Kidney epithelial cell (primary cell): ENCODE data around the gene CDK14. TPM values are rescaled to one million over a fixed set of nuclear protein-coding genes. Genes with fewer than 3 reads are reported as not detected.

Source experiments
- DNase-seq: peaks from one replicate; pipeline ENCODE4 v3.0.0-alpha.2; 2010; ENCODE audit warnings: low read depth
- H3K27me3 ChIP-seq: 2 replicates; pipeline ENCODE4 v1.6.0; 2011; ENCODE audit warnings: low read length; ENCODE audit not compliant: control insufficient read depth, insufficient read depth
- H3K36me3 ChIP-seq: 2 replicates; pipeline ENCODE4 v1.5.1; 2011; ENCODE audit warnings: low read length; ENCODE audit not compliant: control insufficient read depth, insufficient read depth
- H3K4me3 ChIP-seq: 2 replicates; pipeline ENCODE4 v1.5.1; 2011; ENCODE audit warnings: low read depth, mild to moderate bottlenecking, control low read depth, low read length
- total RNA-seq: library from RNA; depleted of rRNA; stranded (reverse); fragments of >200 nt; gene quantifications from 2 replicates; pipeline ENCODE4 v1.2.3, GENCODE V29; 2015
- TF ChIP-seq, protein P1 (sequence below): IDR thresholded peaks from 2 replicates; pipeline ENCODE4 v1.5.1; 2011; ENCODE audit warnings: mild to moderate bottlenecking, moderate library complexity, low read length, control low read depth, inconsistent platforms; ENCODE audit not compliant: insufficient read depth, poor library complexity, severe bottlenecking

The CDK14 gene
- total RNA-seq, 1 donor from 2014 or later = 18.2 TPM

DNA sequence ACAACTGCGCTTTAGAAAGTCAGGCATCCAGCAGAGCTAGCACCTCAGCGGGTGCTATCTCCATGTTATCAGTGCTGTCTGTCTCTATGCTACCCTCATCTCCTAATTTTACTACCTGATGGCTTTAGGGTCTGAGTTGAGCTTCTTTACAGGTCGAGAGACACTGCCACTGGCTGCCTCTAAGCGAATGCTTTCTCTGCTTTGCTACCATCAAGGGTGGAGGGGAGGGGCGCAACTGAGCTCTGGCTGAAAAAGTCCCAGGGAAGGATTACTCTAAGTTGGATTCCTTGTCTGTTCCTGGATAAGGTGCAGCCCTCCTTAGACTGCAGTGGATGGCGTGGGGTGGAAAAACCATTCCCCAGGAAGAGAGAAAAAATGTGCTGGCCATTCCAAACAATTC is 105.7 kb downstream of the CDK14 start:
- no peak overlapping the region for H3K4me3 ChIP-seq
- DNase-seq = no peak
- TF ChIP-seq, protein P1, sequence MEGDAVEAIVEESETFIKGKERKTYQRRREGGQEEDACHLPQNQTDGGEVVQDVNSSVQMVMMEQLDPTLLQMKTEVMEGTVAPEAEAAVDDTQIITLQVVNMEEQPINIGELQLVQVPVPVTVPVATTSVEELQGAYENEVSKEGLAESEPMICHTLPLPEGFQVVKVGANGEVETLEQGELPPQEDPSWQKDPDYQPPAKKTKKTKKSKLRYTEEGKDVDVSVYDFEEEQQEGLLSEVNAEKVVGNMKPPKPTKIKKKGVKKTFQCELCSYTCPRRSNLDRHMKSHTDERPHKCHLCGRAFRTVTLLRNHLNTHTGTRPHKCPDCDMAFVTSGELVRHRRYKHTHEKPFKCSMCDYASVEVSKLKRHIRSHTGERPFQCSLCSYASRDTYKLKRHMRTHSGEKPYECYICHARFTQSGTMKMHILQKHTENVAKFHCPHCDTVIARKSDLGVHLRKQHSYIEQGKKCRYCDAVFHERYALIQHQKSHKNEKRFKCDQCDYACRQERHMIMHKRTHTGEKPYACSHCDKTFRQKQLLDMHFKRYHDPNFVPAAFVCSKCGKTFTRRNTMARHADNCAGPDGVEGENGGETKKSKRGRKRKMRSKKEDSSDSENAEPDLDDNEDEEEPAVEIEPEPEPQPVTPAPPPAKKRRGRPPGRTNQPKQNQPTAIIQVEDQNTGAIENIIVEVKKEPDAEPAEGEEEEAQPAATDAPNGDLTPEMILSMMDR = no peak
- no peaks in the 10 kb centered on the region for H3K36me3 ChIP-seq
- no peaks in the 10 kb centered on the region for H3K27me3 ChIP-seq

- DNase-seq = no peak
- no peaks in the 10 kb centered on the region for H3K27me3 ChIP-seq
- TF ChIP-seq, protein P1 = no peak
- H3K36me3 ChIP-seq = no peaks in the 10 kb centered on the region
- no peak overlapping the region for H3K4me3 ChIP-seq
Measured at GRCh38 chr7:90705391-90706071, 109.4 kb downstream of the CDK14 start.

GRCh38 chr7:90706072-90706716 is 110.1 kb downstream of the CDK14 start:
- TF ChIP-seq, protein P1 = no peak
- Histone ChIP-seq H3K36me3 (no peaks in the 10 kb centered on the region), H3K4me3 (no peak overlapping the region), H3K27me3 (no peaks in the 10 kb centered on the region)
- no peak for DNase-seq

DNA sequence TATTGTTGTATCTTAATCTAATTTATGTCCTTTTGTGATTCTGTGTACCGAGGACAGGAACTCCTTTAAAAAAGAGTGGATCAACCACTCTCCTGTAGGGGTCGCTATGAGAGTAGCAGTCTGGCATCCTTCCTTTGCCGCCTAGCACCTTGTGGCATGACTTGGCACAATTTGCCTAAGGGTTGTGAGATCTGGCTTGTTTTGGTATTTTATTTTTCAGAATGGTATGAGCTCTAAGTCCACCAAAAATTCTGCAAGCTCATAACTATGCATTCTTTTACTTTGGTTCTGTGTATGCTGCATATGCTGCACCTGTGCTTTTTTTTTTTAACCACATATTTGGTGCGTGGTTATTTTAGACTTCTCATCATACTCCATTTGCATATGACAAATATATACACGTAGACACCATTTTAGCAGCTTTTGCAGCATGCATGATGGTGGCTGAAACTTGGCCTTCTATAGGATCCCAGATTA is 112.8 kb downstream of the CDK14 start:
- Histone ChIP-seq H3K27me3 (no peaks in the 10 kb centered on the region), H3K36me3 (no peaks in the 10 kb centered on the region), H3K4me3 (no peak overlapping the region)
- no peak for DNase-seq
- TF ChIP-seq, protein P1 = peak; percentile 51

GRCh38 chr7:90709501-90710465 is 113.7 kb downstream of the CDK14 start:
- peak; percentile 4 for DNase-seq
- TF ChIP-seq, protein P1 = no peak
- H3K36me3 ChIP-seq = no peaks in the 10 kb centered on the region
- no peak overlapping the region for H3K4me3 ChIP-seq
- H3K27me3 ChIP-seq = no peaks in the 10 kb centered on the region
